ENCODE measurements around the gene MYH16. TPM values are rescaled to one million over a fixed set of nuclear protein-coding genes. Genes with fewer than 3 reads are reported as not detected.

Gene MYH16
- total and polyA plus RNA-seq, 2 donors (not counting 1 experiment from before 2014, with no cell fraction given), result not detected

GRCh38 chr7:99265848-99266480 lies 6.7 kb upstream of the MYH16 start:
- no peak overlapping the region for H3K9ac ChIP-seq (ENCODE audit: insufficient read depth, low read length)
- DNase-seq (ENCODE audit: low read depth in 2 of 2), result no peak

DNA sequence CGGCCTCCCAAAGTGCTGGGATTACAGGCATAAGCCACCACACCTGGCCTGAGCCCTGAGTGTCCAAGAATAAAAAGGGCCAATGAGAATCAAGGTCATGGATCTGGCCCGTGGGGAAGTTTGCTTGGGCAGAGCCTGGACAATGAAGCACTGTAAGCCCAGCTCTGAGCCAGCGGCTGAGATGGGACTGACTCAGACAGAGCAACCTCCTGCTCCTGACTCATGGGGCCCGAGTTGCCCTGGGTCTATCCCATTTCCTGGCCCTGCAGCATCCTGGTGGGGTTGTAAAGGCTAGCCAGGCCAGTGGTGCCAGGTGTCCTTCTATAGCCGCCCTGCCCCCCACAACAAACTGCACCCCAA lies 5.2 kb upstream of the MYH16 start:
- H3K4me3 ChIP-seq (replicated peaks in 1 of 4; ENCODE audit: control extremely low read depth in 1 of 4, insufficient read depth in 1 of 4, low read depth in 3 of 4, low read length in 4 of 4), result no peak overlapping the region
- TF ChIP-seq EZH2 (IDR thresholded peaks at IDR 0.05; ENCODE audit: low read length, missing control alignments), result no peak
- no peak for TF ChIP-seq CTCF (conservative IDR thresholded peaks at IDR 0.05 in 1 of 2, IDR thresholded peaks at IDR 0.05 in 1 of 2; ENCODE audit: low read depth in 1 of 2, low read length in 2 of 2)
- no peak overlapping the region for H3K4me2 ChIP-seq (ENCODE audit: extremely low read depth, insufficient read depth, low read length)
- peaks cover 8% of the 10 kb centered on the region for H3K4me1 ChIP-seq (ENCODE audit: control insufficient read depth, extremely low read depth, insufficient read depth, low read length)
- peak; percentile 68 to 94 for DNase-seq (ENCODE audit: low read depth in 2 of 2)
- H3K27me3 ChIP-seq (ENCODE audit: control insufficient read depth, insufficient read depth, low read length), result no peaks in the 10 kb centered on the region
- no peak overlapping the region for H3K9ac ChIP-seq (ENCODE audit: insufficient read depth, low read length)
- no peak overlapping the region for H3K27ac ChIP-seq (ENCODE audit: insufficient read depth, low read length)
- H3K36me3 ChIP-seq (ENCODE audit: control insufficient read depth, insufficient read depth, low read length), result no peaks in the 10 kb centered on the region
- H3K79me2 ChIP-seq (ENCODE audit: control insufficient read depth, insufficient read depth, low read length), result no peaks in the 10 kb centered on the region
- H3K9me3 ChIP-seq (ENCODE audit: control insufficient read depth, insufficient read depth, low read depth, low read length), result no peaks in the 10 kb centered on the region
- no peaks in the 10 kb centered on the region for H4K20me1 ChIP-seq (ENCODE audit: control insufficient read depth, extremely low read depth, insufficient read depth, low read length)
- H2AFZ ChIP-seq (ENCODE audit: low read length), result no peak overlapping the region

More at GRCh38 chr7:99265848-99266480, 6.7 kb upstream of the MYH16 start:
- Histone ChIP-seq H3K36me3 (ENCODE audit: control insufficient read depth, insufficient read depth, low read length) (no peaks in the 10 kb centered on the region), H2AFZ (ENCODE audit: low read length) (no peak overlapping the region), H4K20me1 (ENCODE audit: control insufficient read depth, extremely low read depth, insufficient read depth, low read length) (no peaks in the 10 kb centered on the region), H3K4me1 (ENCODE audit: control insufficient read depth, extremely low read depth, insufficient read depth, low read length) (peaks cover 8% of the 10 kb centered on the region), H3K79me2 (ENCODE audit: control insufficient read depth, insufficient read depth, low read length) (no peaks in the 10 kb centered on the region), H3K4me3 (replicated peaks in 1 of 4; ENCODE audit: control extremely low read depth in 1 of 4, insufficient read depth in 1 of 4, low read depth in 3 of 4, low read length in 4 of 4) (no peak overlapping the region), H3K27ac (ENCODE audit: insufficient read depth, low read length) (no peak overlapping the region), H3K27me3 (ENCODE audit: control insufficient read depth, insufficient read depth, low read length) (no peaks in the 10 kb centered on the region), H3K4me2 (ENCODE audit: extremely low read depth, insufficient read depth, low read length) (no peak overlapping the region), H3K9me3 (ENCODE audit: control insufficient read depth, insufficient read depth, low read depth, low read length) (no peaks in the 10 kb centered on the region)
- TF ChIP-seq CTCF (conservative IDR thresholded peaks at IDR 0.05 in 1 of 2, IDR thresholded peaks at IDR 0.05 in 1 of 2; ENCODE audit: low read depth in 1 of 2, low read length in 2 of 2), result no peak
- no peak for TF ChIP-seq EZH2 (IDR thresholded peaks at IDR 0.05; ENCODE audit: low read length, missing control alignments)

GRCh38 chr7:99267841-99268576 lies 4.6 kb upstream of the MYH16 start:
- Histone ChIP-seq H3K27ac (ENCODE audit: insufficient read depth, low read length) (peak overlapping the region; percentile 61), H3K9me3 (ENCODE audit: control insufficient read depth, insufficient read depth, low read depth, low read length) (no peaks in the 10 kb centered on the region), H3K27me3 (ENCODE audit: control insufficient read depth, insufficient read depth, low read length) (no peaks in the 10 kb centered on the region), H4K20me1 (ENCODE audit: control insufficient read depth, extremely low read depth, insufficient read depth, low read length) (no peaks in the 10 kb centered on the region), H3K36me3 (ENCODE audit: control insufficient read depth, insufficient read depth, low read length) (no peaks in the 10 kb centered on the region), H3K4me1 (ENCODE audit: control insufficient read depth, extremely low read depth, insufficient read depth, low read length) (peaks cover 8% of the 10 kb centered on the region), H3K79me2 (ENCODE audit: control insufficient read depth, insufficient read depth, low read length) (no peaks in the 10 kb centered on the region), H2AFZ (ENCODE audit: low read length) (no peak overlapping the region), H3K9ac (ENCODE audit: insufficient read depth, low read length) (no peak overlapping the region), H3K4me2 (ENCODE audit: extremely low read depth, insufficient read depth, low read length) (no peak overlapping the region), H3K4me3 (replicated peaks in 1 of 4; ENCODE audit: control extremely low read depth in 1 of 4, insufficient read depth in 1 of 4, low read depth in 3 of 4, low read length in 4 of 4) (no peak overlapping the region)
- no peak for TF ChIP-seq EZH2 (IDR thresholded peaks at IDR 0.05; ENCODE audit: low read length, missing control alignments)
- no peak for TF ChIP-seq CTCF (conservative IDR thresholded peaks at IDR 0.05 in 1 of 2, IDR thresholded peaks at IDR 0.05 in 1 of 2; ENCODE audit: low read depth in 1 of 2, low read length in 2 of 2)
- peak; percentile 16 to 86 for DNase-seq (ENCODE audit: low read depth in 2 of 2)

Measured in fibroblast of lung (primary cell).